GM12865 (cell line): ENCODE data around the gene PIGU.
A peak's percentile ranks its signal among the peaks of the same experiment; 100 is the strongest.

Source experiments
- DNase-seq: peaks from one replicate; pipeline ENCODE4 v3.0.0; 2010; ENCODE audit warnings: low read depth
- H3K4me3 ChIP-seq: 2 replicates; pipeline ENCODE4 v1.5.1; 2011; ENCODE audit warnings: mild to moderate bottlenecking, low read depth, low read length, control low read depth
- CTCF ChIP-seq: IDR thresholded peaks from 2 replicates; pipeline ENCODE4 v1.5.1; 2011; ENCODE audit warnings: low read length, control low read depth, low read depth, inconsistent platforms; ENCODE audit not compliant: insufficient read depth; ENCODE audit errors: missing control alignments

The PIGU gene

GRCh38 chr20:34552569-34552968 is 124.3 kb downstream of the PIGU start:
- TF ChIP-seq CTCF = no peak
- H3K4me3 ChIP-seq = no peak overlapping the region
- DNase-seq = no peak

GRCh38 chr20:34549929-34550305 is 127.0 kb downstream of the PIGU start:
- no peak overlapping the region for H3K4me3 ChIP-seq
- TF ChIP-seq CTCF = no peak
- no peak for DNase-seq

GRCh38 chr20:34549291-34549928 is 127.5 kb downstream of the PIGU start:
- peak; percentile 30 for DNase-seq
- no peak overlapping the region for H3K4me3 ChIP-seq
- TF ChIP-seq CTCF = no peak

GRCh38 chr20:34547844-34548613 is 128.9 kb downstream of the PIGU start:
- TF ChIP-seq CTCF = no peak
- DNase-seq = no peak
- no peak overlapping the region for H3K4me3 ChIP-seq

GRCh38 chr20:34546751-34547181 is 130.1 kb downstream of the PIGU start:
- no peak for DNase-seq
- no peak overlapping the region for H3K4me3 ChIP-seq
- no peak for TF ChIP-seq CTCF

GRCh38 chr20:34544109-34544796 is 132.6 kb downstream of the PIGU start:
- DNase-seq = no peak
- no peak for TF ChIP-seq CTCF
- H3K4me3 ChIP-seq = no peak overlapping the region
